ENCODE measurements around the gene RACK1.

Gene RACK1

DNA sequence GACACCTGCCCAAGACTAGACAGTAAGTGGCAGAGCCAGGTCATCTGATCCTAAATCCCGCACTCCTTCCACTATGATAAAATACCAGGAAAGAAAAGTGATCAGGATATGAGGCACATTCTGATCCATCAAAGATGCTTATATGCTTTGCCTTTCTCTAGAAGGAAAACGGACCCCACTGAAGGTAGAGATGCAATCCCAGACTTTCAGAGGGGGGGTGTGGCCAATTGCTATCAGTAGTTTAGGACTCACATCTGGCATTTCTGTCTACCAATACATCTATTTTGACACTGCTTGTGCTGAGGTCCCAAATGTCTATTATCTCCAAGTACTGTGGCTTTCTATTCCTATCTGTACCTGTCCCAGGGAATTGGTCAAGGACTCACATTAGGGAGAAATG is 15.6 kb upstream of the RACK1 start:
- no peak for DNase-seq

DNA sequence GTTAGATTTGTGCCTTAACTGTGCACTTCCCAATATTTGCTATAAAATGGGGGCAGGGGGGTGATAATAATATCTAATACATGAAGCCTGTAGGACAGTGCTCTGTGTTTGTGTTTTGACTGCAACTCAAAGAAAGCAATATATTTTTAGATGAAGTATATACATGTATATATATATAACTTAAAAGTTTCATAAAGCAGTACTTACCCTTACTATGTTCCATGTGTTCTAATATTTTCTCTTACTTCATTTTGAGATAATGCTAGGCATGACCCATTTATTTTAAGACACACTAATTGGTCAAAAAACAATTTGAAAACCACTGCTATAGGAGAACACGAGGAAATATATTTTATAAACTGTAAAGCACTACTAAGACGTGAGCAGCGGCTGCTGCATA is 14.9 kb upstream of the RACK1 start:
- no peak for DNase-seq

DNA sequence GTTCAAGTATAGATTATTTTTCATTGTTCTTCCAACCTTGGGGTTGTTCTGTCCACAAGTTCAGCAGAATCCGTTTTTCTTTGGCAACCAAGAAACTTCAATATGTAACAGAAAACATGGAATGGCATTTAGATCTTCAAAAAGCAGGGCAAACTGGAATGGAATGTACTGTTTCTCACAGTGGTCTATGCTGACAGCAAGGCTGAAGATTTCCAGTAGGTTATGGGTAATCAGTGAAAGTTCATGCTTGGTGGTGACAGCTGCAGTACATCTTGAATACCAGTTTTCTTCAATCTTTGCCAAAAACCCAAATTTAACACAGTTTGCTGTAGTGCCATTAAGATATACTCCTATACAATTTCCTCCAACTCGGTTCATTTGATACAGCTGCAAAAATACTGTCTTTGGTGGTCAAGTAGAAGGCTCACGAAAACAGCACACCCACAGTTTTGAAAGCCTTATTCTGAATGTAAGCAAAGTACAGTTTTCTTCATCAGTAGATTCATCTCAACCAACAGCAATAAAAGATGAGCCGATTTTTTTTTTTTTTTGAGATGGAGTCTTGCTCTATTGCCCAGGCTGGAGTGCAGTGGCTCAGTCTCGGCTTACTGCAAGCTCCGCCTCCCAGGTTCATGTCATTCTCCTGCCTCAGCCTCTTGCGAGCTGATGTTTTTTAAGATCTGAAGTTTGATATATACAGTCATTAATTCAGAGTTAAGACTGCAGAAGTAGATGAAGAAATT is 12.3 kb upstream of the RACK1 start:
- DNase-seq = no peak

DNA sequence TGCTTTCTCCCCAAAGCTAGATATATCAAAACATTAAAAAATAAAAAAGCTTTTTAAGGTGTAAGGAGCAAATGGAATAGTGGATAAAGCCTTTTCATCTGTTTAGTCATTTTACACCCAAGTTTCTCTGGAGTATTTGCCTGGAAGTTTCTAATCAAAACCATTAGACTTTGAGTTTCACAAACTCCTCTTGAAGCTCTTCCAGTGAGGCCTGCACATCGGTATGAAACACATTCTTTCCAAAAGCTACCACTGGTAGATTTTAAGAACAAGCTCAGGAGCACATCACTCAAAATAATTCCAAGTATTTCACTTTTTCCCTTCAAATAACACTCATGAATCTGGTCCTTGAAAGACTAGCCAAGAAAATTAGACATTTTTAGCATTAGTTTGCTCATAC is 11.6 kb upstream of the RACK1 start:
- no peak for DNase-seq

DNA sequence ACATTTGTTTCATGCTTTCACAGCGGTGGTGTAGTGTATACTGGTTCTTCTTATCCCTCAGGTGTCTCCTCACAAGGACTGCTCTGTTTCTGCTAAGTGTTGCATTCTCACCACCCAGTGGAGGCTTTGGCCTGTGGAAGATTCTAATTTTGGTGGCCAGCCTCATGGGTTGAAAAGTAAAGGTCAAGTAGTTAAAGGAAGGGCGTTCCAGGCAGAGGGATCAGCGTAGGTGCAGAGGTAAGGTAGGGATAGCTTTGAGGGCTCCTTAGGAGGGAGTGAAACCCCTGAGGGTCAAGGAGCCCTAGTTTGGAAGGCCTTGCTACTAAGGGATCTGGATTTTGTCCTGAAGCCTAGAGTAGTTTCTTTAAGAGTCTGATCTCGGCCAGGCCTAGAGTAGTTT is 4.6 kb upstream of the RACK1 start:
- DNase-seq = no peak

DNA sequence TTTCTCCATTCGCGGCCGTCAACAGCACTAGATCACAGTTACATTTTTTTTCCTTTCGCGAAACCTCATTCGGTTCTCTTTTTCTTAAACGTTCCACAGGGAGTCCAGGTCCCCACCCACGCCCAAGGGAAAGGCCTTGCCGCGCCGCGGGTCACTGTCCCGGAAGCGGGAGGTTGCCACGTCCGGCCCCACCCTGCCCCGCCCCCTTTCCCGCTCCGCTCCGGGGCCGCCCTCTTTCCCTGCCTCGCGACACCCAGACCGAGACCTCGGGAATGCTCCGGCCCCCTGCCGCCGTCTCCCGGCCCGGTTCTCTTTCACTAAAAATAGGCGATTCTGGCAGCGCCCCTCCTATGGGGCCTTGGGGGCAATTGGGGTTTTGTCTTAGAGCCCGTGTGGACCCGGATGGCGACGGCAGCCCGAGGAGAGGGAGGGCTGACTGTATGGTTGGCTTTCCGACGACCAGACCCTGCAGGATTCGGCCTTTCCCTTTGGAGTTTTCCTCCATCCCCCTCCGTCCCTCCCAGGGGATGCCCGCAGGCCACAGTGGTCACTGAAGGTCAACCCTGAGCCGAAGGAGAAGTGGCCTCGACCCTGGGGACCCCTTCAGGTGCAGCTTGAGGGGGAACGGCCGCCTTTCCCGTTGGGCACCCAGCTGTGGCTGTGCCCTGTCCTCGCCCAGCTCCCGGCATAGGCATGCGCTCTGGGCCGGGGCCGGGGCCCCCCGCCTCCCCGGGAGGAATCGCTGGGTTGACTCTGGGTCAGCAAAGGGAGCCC is 2.8 kb upstream of the RACK1 start:
- DNase-seq = no peak

DNA sequence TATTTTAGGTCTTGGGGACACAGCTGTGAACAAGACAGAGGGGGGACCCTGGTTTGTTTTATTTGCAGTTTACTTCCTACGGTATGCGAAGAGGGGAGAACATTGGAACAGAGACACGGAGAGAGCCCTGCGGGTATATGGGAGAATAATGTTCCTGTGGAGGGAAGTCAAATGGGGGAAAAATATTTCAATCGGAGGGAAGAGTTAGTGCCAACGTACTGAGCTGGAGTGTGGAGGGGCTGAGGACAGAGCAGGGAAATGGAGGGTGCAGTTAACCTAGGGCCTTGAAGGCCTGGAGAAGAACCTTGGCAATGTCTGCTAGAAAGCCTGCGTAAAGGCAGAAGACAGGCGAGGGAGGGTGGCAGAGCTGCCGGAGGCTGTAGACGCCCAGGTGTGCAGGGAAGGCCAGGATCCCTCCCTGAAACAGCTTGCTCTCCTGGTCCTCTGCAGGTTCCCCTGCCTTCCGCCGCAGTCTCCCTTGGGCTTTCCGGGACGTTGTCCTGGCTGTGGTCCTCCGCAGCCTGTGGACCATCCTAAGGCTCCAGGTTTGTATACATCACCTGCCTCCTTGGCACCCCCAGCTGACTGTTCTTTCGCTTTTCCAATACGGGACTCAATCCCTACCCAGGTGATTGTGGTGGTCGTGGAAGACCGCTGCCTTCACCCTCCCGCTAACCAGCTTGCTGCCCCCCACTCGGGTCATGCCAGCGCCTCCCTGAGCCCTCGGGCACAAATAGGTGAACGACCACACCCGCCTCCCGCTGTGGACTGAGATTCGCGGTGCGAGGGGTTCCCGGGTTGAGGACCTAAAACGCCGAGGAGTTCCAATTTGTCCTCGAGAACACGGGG is 1.9 kb upstream of the RACK1 start:
- no peak for DNase-seq

DNA sequence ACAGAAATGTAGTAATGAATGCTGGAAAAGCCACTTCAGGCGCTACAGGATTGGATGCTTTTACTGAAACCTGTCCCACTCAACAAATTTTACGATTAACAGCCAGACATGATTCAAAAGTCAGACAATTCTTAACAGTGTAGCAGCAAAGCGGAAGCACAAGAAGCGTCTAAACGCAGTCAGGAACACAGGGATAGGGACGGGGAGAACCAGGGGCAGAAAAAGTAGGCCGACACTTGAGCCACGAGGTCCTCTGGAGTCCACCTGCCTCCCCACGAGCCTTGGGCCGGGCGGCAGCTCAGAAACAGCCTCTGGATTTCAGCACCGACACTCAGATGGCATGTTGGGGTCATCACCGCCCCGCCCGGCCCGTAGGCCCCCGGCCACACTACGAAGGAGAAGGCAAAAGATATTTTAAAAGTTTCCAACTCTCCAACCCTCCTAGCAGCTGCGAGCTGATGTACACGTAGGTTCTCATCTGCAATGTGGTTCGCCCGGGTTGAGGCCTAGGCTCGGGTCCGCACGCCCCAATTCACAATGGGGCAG is 615 bp downstream of the RACK1 start:
- no peak for DNase-seq

DNA sequence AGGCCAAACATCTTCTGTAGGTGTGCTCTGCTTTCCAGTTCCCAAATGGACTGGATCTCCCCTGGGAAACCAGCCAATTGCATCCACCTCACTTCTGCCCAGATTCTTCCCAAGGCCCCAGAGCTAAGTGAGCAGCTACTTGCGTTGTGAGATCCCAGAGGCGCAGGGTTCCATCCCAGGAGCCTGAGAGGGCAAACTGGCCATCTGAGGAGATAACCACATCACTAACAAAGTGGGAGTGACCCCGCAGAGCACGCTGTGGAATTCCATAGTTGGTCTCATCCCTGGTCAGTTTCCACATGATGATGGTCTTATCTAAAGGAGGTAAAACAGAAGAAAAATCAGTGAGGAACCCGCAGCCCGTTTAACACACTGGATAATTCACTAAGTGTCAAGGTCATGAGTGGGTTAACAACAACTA is 1.7 kb downstream of the RACK1 start:
- DNase-seq = no peak

DNA sequence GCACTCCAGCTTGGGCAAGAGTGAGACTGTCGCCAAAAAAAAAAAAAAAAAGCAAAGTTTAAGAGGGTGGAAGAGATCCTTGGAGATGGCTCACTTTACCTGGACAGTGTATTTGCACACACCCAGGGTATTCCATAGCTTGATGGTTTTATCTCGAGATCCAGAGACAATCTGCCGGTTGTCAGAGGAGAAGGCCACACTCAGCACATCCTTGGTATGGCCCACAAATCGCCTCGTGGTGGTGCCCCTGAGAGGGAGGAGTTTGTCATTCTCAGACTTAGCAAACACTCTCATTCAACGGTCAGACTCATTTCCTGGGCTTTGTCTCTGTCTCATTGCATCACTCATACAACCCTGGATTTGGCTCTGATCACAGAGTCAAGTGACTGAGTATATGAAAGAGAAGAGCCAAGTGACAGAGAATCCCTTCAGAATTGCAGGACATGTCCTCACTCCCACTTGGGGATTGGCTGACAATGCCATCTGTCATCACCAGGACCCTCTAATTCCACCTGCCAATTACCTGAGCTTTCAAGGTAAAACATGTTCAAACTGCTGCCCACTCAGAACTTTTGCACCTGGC is 2.2 kb downstream of the RACK1 start:
- no peak for DNase-seq

DNA sequence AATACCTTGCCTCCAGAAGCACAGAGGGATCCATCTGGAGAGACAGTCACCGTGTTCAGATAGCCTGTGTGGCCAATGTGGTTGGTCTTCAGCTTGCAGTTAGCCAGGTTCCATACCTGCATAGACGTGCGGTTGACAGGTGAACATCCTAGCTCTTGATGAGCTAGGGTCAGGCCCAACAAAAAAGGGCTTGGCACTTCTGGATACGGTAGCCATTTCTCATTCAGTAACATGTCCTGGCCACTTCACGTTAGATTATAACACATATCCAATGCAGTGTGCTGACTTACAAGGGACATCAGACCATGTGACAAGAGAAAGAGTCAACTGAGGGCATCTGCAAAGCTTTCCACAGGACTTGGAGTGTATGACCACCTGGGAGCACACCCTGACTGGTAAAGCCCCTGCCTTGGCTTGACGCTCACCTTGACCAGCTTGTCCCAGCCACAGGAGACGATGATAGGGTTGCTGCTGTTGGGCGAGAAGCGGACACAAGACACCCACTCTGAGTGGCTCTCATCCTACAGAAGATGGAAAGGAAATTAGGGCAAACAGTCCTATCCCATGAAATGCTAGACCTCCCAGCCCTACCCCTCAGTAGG is 4.5 kb downstream of the RACK1 start:
- no peak for DNase-seq

DNA sequence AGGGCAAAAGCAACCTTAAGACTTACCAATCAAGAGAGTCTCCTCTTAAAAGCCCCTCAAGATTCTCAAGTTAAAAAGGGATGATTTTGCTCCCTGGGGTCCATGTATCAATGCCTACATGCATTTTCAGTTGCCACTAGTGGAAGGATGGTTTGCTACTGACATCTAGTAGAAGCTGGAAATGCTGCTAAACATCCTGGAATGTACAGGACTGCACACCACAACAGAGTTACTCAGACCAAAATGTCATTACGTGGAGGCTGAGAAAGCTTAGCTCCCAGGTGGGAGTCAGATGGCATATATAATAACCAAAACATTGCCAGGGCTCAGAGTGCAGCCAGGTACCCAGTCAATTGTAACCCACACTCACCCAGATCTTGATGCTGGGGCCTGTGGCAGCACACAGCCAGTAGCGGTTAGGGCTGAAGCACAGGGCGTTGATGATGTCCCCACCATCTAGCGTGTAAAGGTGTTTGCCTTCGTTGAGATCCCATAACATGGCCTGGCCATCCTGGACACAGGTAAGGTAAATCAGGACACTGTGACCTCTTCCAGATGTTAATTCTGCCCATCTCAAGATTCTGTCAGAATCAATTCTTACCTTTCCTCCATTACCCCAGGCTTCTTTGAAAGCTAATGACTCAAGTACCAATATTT is 5.8 kb downstream of the RACK1 start:
- DNase-seq = no peak

DNA sequence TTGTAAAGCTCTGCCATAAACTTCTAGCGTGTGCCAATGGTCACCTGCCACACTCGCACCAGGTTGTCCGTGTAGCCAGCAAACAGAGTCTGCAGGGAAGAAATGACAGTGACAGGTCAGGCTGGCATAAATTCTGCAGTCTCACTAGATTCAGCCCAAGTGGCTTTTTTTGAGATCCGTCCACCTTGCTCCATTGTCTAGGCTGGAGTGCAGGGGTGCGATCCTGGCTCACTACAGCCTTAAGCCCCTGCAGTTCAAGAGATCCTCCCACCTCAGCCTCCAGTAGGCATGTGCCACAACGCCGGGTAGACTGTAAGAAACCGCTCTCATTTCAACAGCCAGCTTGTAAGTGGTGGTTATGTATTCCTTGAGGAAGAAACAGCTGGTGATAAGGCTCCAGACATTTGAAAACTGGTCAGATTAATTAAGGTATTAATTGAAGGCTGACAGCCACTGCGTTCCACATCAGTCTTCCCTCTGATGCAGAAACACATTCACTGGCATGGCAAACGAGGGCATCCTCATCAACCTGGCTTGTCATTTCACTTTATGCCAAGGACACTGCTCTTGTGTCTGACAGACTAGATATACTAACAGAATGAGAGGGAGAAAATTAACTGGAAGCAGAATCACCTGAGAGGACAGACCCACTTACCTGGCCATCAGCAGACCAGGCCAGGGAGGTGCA is 6.6 kb downstream of the RACK1 start:
- no peak for DNase-seq

DNA sequence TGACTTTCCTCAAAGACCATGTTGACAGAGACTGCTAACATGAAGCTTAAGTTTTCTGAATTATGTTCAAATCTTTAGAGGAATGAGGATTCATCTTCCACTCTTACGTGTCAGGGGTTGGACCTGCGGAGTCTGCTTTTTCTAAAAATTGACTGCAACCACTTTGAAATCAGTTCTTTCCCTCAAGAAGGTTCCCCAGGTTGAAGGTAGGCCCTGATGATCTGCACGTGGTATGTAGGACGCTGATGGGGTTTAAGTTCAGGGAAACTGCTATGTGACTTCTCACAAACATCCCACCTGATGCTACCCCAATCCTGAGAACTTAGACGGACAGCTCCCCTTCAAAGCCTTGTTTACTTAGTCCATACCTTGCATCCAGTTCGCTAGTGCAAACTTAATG is 7.2 kb downstream of the RACK1 start:
- DNase-seq = no peak

DNA sequence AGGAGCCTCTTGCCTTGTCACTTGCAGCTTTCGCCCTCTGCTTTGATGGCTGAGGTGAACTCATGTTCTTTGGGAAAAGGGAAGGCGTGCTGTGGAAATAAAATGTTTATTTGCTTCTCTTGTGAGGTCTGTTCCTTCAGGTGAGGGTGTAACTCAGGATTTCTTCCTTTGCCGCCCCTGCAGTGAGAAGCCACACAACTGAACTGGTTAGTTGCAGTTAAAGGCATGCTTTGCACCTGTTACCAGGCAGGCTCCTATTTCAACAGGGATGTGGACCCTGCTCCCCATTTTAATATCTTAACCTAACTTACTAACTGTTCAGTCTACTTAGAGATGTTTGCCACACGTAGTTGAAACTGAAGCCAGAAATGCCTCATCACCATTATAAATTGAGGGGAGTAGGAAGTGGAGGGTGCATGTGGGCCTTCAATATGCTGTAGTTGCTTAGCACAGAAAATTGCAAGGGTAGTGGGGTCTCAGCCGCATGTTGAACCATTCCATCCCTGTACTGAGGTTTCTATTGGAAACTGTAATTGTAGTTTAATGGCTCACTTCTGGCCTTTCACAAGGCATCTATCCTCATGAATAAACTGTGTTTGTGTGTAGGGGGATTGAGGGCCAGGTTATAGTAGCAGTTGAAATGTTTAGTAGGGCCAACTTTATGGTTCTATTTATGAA is 7.9 kb downstream of the RACK1 start:
- DNase-seq = no peak

DNA sequence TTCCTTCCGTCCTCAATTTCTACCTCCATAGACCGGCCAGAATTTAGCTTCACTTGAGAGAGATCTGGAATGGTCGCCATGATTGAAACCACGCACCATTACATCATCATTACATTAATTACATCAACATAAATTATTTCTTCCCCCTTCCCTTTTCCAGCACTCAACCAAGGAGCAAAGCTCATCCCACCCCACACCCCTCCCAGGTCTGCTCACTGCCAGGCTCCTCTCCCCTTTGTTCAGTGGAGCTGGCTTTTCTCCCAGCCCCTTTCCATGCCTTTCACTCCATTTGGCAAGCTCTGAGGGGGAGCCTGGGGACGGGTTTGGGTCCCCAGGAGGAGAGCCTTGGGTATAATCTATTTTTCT is 8.4 kb downstream of the RACK1 start:
- no peak for DNase-seq

DNA sequence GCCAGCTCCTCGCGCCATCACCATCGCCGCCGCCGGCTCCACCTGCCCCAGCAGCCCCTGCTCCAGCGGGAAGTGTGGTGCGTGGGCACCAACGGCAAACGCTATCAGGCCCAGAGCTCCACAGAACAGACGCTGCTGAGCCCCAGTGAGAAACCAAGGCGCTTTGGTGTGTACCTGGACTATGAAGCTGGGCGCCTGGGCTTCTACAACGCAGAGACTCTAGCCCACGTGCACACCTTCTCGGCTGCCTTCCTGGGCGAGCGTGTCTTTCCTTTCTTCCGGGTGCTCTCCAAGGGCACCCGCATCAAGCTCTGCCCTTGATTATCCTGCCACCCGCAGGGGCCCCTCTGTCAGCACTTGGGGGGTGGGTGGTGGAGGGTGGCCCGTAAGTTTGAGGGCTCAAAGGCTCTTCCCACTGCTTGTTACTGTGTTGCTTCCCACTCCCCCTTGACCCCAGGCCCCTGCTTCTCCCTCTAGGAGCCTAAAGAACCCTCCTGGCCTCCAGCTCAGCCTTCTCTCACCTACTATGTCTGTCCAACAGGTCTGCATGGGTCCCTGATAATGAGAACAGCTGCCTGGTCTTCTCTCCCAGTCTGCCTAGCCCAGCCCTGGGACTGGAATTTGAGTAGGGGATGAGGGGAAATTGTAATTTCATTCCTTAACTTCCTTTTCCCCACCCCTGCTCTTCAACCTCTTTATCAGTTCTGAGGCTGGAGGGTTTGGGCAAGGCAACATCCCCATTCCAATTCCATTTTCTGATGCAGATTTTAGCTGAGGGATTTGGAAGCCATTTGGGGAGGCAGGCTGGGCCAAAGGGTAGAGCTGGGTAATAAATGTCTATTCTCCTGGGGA is 9.0 kb downstream of the RACK1 start:
- DNase-seq = no peak

DNA sequence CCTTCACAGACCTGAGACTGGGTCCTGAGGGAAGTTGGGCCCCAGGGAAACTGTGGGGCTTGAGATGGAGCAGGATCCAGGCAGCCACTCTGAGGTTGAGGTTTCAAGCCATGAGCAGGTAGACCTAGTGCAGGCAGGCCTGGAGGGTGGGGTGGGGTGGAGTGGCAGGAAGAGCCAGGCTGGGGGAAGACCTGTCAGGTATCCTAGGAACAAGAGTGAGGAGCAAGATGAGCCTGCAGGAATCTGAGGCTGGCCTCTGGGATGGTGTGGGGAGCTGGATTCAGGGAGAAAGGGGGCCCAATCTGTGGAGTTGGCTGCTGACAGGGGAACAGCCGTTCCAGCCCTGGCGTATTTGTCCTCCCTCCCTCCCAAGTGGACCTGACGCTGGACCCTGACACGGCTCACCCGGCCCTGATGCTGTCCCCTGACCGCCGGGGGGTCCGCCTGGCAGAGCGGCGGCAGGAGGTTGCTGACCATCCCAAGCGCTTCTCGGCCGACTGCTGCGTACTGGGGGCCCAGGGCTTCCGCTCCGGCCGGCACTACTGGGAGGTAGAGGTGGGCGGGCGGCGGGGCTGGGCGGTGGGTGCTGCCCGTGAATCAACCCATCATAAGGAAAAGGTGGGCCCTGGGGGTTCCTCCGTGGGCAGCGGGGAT is 9.8 kb downstream of the RACK1 start:
- DNase-seq = no peak

DNA sequence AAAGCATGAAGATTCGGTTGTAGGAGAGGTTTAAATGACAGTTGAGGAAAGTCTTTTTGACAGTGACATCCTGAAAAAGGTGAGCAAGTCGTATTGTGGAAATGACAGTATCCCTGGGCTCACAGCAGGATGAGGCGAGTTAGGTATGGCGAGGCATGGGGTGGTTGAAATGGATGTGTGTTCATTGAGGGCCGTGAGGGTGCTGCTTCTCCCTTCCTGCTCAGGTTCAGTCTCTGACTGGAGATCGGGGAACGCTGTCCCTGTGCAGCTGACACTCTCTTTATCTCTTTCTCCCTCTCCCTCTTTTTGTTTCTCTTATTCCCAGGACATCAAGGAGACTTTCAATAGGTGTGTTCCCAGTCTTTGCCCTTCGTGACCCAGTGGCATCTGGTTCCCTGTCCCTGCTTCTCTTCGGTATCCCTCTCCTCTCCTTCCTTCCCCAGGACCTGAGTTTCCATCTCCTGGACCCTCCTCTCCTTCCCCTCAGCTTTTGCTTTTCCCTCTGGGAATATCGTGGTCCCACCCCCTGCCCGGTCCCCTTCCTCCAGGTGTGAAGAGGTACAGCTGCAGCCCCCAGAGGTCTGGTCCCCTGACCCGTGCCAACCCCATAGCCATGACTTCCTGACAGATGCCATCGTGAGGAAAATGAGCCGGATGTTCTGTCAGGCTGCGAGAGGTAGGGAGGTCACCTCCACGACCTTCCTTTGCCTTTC is 10.5 kb downstream of the RACK1 start:
- no peak for DNase-seq

Measured in NCI-H1105 (cell line).